ENCODE measurements around the gene ZBTB24. TPM values are rescaled to one million over a fixed set of nuclear protein-coding genes. Genes with fewer than 3 reads are reported as not detected.

ZBTB24 gene
- polyA plus RNA-seq, 3 donors: 3.1 to 4.7 (median 3.4) TPM

DNA sequence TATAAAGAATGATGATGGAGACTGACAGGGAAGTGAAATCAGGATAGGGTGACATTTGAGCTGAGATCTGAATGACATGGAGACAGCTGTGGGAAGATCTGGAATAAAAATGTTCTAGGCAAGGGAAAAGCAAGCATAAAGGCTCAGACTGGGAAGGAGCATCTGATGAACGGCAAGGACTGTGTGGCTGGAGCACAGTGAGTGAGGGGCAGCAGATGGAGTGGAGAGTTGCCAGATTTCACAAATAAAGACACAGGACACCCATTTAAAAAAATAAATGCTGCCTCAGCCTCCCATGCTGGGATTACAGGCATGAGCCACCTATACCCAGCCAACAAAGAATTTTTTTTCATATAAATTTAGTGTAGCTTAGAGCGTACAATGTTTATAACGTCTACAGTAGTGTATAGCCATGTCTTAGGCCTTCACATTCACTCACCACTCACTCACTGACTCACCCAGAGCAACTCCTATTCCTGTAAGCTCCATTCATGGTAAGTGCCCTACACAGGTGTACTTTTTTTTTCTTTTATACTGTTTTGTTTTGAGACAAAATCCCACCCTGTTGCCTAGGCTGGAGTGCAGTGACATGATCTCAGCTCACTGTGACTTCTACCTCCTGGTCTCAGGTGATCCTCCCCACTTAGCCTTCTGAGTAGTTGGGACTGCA, 2.4 kb upstream of the ZBTB24 start:
- H3K36me3 Mint-ChIP-seq: peaks cover 14 to 15% of the 10 kb centered on the region in 2 donors
- DNase-seq: no peak
- H3K27ac Mint-ChIP-seq: no peak overlapping the region
- peaks cover 24% of the 10 kb centered on the region for H3K4me1 Mint-ChIP-seq
- 100% methylated on average over 2 of the region's 3 CpGs for WGBS (ENCODE audit: insufficient coverage)
- no peak overlapping the region for H3K4me3 Mint-ChIP-seq
- Histone ChIP-seq H3K4me3 (replicated peaks in 1 of 3; ENCODE audit: low read depth in 2 of 3, low read length in 3 of 3) (no peak overlapping the region), H3K4me2 (replicated peaks; ENCODE audit: extremely low read depth, low read length, poor library complexity, severe bottlenecking) (no peak overlapping the region), H3K27ac (ENCODE audit: low read depth in 1 of 2, low read length in 2 of 2) (no peak overlapping the region), H3K27me3 (ENCODE audit: control insufficient read depth in 2 of 2, insufficient read depth in 2 of 2, low read length in 2 of 2) (no peaks in the 10 kb centered on the region), H3K79me2 (ENCODE audit: insufficient read depth, low read length) (peaks cover 25% of the 10 kb centered on the region), H4K20me1 (ENCODE audit: insufficient read depth, low read length) (no peaks in the 10 kb centered on the region), H3K4me1 (ENCODE audit: control insufficient read depth in 1 of 2, insufficient read depth in 2 of 2, low read length in 2 of 2) (peaks cover 24 to 27% of the 10 kb centered on the region in 2 donors), H3K36me3 (replicated peaks in 1 of 2; ENCODE audit: control insufficient read depth in 1 of 2, insufficient read depth in 2 of 2, low read length in 2 of 2) (peaks cover 7 to 14% of the 10 kb centered on the region in 2 donors), H2AFZ (ENCODE audit: insufficient read depth, low read depth, low read length, poor library complexity, severe bottlenecking) (no peak overlapping the region), H3K9me3 (replicated peaks in 1 of 2; ENCODE audit: control insufficient read depth in 1 of 2, insufficient read depth in 1 of 2, low read length in 2 of 2) (no peaks in the 10 kb centered on the region), H3K9ac (ENCODE audit: insufficient read depth, low read length, poor library complexity, severe bottlenecking) (no peak overlapping the region)
- no peaks in the 10 kb centered on the region for H3K9me3 Mint-ChIP-seq
- intact Hi-C loops (cut with micrococcal nuclease): no loop called here
- TF ChIP-seq, protein P1, sequence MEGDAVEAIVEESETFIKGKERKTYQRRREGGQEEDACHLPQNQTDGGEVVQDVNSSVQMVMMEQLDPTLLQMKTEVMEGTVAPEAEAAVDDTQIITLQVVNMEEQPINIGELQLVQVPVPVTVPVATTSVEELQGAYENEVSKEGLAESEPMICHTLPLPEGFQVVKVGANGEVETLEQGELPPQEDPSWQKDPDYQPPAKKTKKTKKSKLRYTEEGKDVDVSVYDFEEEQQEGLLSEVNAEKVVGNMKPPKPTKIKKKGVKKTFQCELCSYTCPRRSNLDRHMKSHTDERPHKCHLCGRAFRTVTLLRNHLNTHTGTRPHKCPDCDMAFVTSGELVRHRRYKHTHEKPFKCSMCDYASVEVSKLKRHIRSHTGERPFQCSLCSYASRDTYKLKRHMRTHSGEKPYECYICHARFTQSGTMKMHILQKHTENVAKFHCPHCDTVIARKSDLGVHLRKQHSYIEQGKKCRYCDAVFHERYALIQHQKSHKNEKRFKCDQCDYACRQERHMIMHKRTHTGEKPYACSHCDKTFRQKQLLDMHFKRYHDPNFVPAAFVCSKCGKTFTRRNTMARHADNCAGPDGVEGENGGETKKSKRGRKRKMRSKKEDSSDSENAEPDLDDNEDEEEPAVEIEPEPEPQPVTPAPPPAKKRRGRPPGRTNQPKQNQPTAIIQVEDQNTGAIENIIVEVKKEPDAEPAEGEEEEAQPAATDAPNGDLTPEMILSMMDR (IDR thresholded peaks at IDR 0.05): no peak
- H3K27me3 Mint-ChIP-seq (ENCODE audit: low read depth in 3 of 3): peaks cover 1 to 10% (median 8%) of the 10 kb centered on the region in 3 donors

DNA sequence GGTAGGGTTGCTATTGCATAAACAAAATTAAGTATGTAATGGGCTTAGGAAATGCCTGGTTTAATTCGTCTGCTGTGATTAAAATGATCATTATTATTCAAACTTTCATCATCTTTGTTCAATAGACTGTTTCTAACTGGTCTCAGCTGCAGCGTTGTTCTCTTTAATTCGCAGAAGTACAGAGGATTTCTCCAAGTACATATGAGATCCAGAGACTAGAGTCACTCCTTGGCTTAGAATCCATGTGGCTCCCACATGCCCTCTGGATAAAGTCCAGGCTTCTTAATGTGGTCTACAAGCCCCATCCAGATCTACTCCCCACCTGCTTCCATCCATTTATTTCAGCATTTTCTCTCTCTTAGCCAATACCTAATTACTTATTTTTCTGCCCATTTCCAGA, 1.1 kb upstream of the ZBTB24 start:
- no peak for DNase-seq
- Histone ChIP-seq H3K4me2 (replicated peaks; ENCODE audit: extremely low read depth, low read length, poor library complexity, severe bottlenecking) (peak overlapping the region; percentile 72), H3K27ac (ENCODE audit: low read depth in 1 of 2, low read length in 2 of 2) (no peak overlapping the region), H4K20me1 (ENCODE audit: insufficient read depth, low read length) (peaks cover 3% of the 10 kb centered on the region), H3K4me3 (replicated peaks in 1 of 3; ENCODE audit: low read depth in 2 of 3, low read length in 3 of 3) (peak overlapping the region in 1 of 3 experiments; percentile 68), H3K79me2 (ENCODE audit: insufficient read depth, low read length) (peaks cover 36% of the 10 kb centered on the region), H2AFZ (ENCODE audit: insufficient read depth, low read depth, low read length, poor library complexity, severe bottlenecking) (peak overlapping the region; percentile 71), H3K9me3 (replicated peaks in 1 of 2; ENCODE audit: control insufficient read depth in 1 of 2, insufficient read depth in 1 of 2, low read length in 2 of 2) (no peaks in the 10 kb centered on the region), H3K9ac (ENCODE audit: insufficient read depth, low read length, poor library complexity, severe bottlenecking) (no peak overlapping the region), H3K27me3 (ENCODE audit: control insufficient read depth in 2 of 2, insufficient read depth in 2 of 2, low read length in 2 of 2) (no peaks in the 10 kb centered on the region), H3K4me1 (ENCODE audit: control insufficient read depth in 1 of 2, insufficient read depth in 2 of 2, low read length in 2 of 2) (peaks cover 32 to 38% of the 10 kb centered on the region in 2 donors), H3K36me3 (replicated peaks in 1 of 2; ENCODE audit: control insufficient read depth in 1 of 2, insufficient read depth in 2 of 2, low read length in 2 of 2) (peaks cover 7 to 19% of the 10 kb centered on the region in 2 donors)
- H3K36me3 Mint-ChIP-seq: peaks cover 19 to 20% of the 10 kb centered on the region in 2 donors
- intact Hi-C loops (cut with micrococcal nuclease): loop anchor here (5.0 kb wide), 2 partner anchors 38 to 42 kb away; partner anchors contain the start of genes PPIL6 (in 2 of the 2) and SMPD2 (in 2 of the 2)
- H3K27me3 Mint-ChIP-seq (ENCODE audit: low read depth in 3 of 3): peaks cover 1 to 10% (median 4%) of the 10 kb centered on the region in 3 donors
- TF ChIP-seq, protein P1 (IDR thresholded peaks at IDR 0.05): no peak
- WGBS (ENCODE audit: insufficient coverage): 100% methylated on average over 2 of the region's 3 CpGs
- H3K4me3 Mint-ChIP-seq: peak overlapping the region; percentile 66 to 88
- H3K9me3 Mint-ChIP-seq: no peaks in the 10 kb centered on the region
- peak overlapping the region in 4 of 7 donors; percentile 15 to 66 (median 50) for H3K27ac Mint-ChIP-seq
- peaks cover 34% of the 10 kb centered on the region for H3K4me1 Mint-ChIP-seq
